Panc1 (cell line): ENCODE data around the gene CCNQ. TPM values are rescaled to one million over a fixed set of nuclear protein-coding genes. Genes with fewer than 3 reads are reported as not detected.

Experiments
- ATAC-seq: fragments of 200-7000 bp; cut with Tn5 transposase; 2 replicates; pipeline ENCODE4 v1.9.1; 2020; ENCODE audit warnings: mild to moderate bottlenecking, moderate library complexity
- BruUV-seq: library from RNA; stranded (reverse); fragments of 400-500 nt; replicated peaks from 2 replicates; lab custom pipeline; 2021; lab: Mats Ljungman, UMichigan
- CTCF ChIA-PET: fragments of 300-600 bp; sonication (Branson Sonifier 250); formaldehyde crosslinking; loops from one replicate; lab custom pipeline; 2022; ENCODE audit warnings: antibody characterized with exemption; lab: Charles Lee
- POLR2A ChIA-PET: fragments of 300-600 bp; sonication (Branson Sonifier 250); formaldehyde crosslinking; loops from one replicate; lab custom pipeline; 2022; ENCODE audit warnings: antibody characterized with exemption; lab: Charles Lee
- DNase-seq: peaks from one replicate; pipeline ENCODE4 v3.0.0-alpha.2; 2010; ENCODE audit warnings: low read depth, low spot score
- H3K27ac ChIP-seq: 2 replicates; pipeline ENCODE4 v1.5.1; 2011; ENCODE audit warnings: mild to moderate bottlenecking, low read length, inconsistent platforms
- H3K27me3 ChIP-seq: fragments of 200-500 bp; sonication (Bioruptor generic); 2 replicates; pipeline ENCODE4 v1.6.0; 2014; ENCODE audit warnings: low read length, inconsistent platforms; ENCODE audit not compliant: control insufficient read depth, insufficient read depth
- H3K36me3 ChIP-seq: fragments of 200-500 bp; sonication (Bioruptor generic); 2 replicates; pipeline ENCODE4 v1.5.1; 2014; ENCODE audit warnings: inconsistent platforms, mild to moderate bottlenecking, low read length, moderate library complexity; ENCODE audit not compliant: control insufficient read depth, insufficient read depth
- H3K4me1 ChIP-seq: 2 replicates; pipeline ENCODE4 v1.5.1; 2011; ENCODE audit warnings: inconsistent platforms, mild to moderate bottlenecking, low read length, moderate library complexity; ENCODE audit not compliant: control insufficient read depth, insufficient read depth
- H3K4me3 ChIP-seq, 2 experiments: 2 replicates each; pipeline ENCODE4 v1.5.1; 2011 to 2012; ENCODE audit warnings: low read depth in 2 of 2, low read length in 2 of 2, mild to moderate bottlenecking in 2 of 2, inconsistent platforms in 1 of 2, moderate library complexity in 1 of 2
- H3K9me3 ChIP-seq: fragments of 200-500 bp; sonication (Bioruptor generic); 2 replicates; pipeline ENCODE4 v1.5.1; 2014; ENCODE audit warnings: low read depth, mild to moderate bottlenecking, inconsistent platforms, low read length, moderate library complexity; ENCODE audit not compliant: control insufficient read depth, insufficient read depth
- CTCF ChIP-seq: fragments of 450-650 bp; IDR thresholded peaks from 2 replicates; pipeline ENCODE4 v1.5.1; 2017; ENCODE audit warnings: mild to moderate bottlenecking
- POLR2AphosphoS5 ChIP-seq: IDR thresholded peaks from 2 replicates; pipeline ENCODE4 v1.6.1; 2012; ENCODE audit warnings: mild to moderate bottlenecking, low read depth, low read length, moderate library complexity
- REST ChIP-seq, 2 experiments: IDR thresholded peaks; 2 replicates each; pipeline ENCODE4 v1.6.1; 2011 to 2012; ENCODE audit warnings: low read depth in 2 of 2, control low read depth in 1 of 2, low read length in 1 of 2, mild to moderate bottlenecking in 1 of 2, moderate library complexity in 1 of 2; ENCODE audit not compliant: insufficient read depth in 1 of 2
- SIN3A ChIP-seq: IDR thresholded peaks from 2 replicates; pipeline ENCODE4 v1.6.1; 2012; ENCODE audit warnings: low read depth, mild to moderate bottlenecking, low read length, moderate library complexity, borderline replicate concordance; ENCODE audit not compliant: insufficient read depth
- TCF7L2 ChIP-seq: IDR thresholded peaks from 2 replicates; pipeline ENCODE4 v1.6.1; 2011; ENCODE audit warnings: mild to moderate bottlenecking, low read depth, low read length, inconsistent platforms
- in situ Hi-C: cut with HindIII; loops from 2 replicates; pipeline ENCODE4 v1.10.0; 2016; ENCODE audit warnings: low sequenced_read_pairs, low pct_unique_long_range_greater_than_20kb
- intact Hi-C: fragments of 100-400 bp; cut with micrococcal nuclease; formaldehyde crosslinking; loops from one replicate; pipeline ENCODE4 v1.10.0; 2022; ENCODE audit not compliant: unreplicated experiment
- total RNA-seq: library from RNA; stranded (reverse); gene quantifications from one replicate; pipeline ENCODE4 v1.2.1, GENCODE V29; 2021; ENCODE audit not compliant: unreplicated experiment

Gene CCNQ
- total RNA-seq, 1 experiment from 2014 or later, result 42.1 TPM

GRCh38 chrX:153564047-153564606 lies 34.8 kb downstream of the CCNQ start:
- no TSS peak for BruUV-seq
- DNase-seq (no peak), ATAC-seq (no peak)
- H3K4me3 ChIP-seq, result no peak overlapping the region
- intact Hi-C loops (no loop called here), in situ Hi-C loops (no loop called here)
- TF ChIP-seq REST (IDR thresholded peaks at IDR 0.05; ENCODE audit: insufficient read depth in 1 of 2, low read depth in 2 of 2, low read length in 1 of 2) (no peak), TCF7L2 (no peak), POLR2AphosphoS5 (no peak), SIN3A (no peak), CTCF (no peak)
- H3K9me3 ChIP-seq, result no peaks in the 10 kb centered on the region
- ChIA-PET POLR2A (no interaction called here), CTCF (interaction anchor here (1.3 kb wide), 1 partner anchor 25 kb away, joined by 4 read pairs; no protein-coding TSS in a partner anchor)
- H3K27ac ChIP-seq, result no peak overlapping the region
- no peaks in the 10 kb centered on the region for H3K27me3 ChIP-seq
- no peaks in the 10 kb centered on the region for H3K36me3 ChIP-seq
- no peaks in the 10 kb centered on the region for H3K4me1 ChIP-seq

DNA sequence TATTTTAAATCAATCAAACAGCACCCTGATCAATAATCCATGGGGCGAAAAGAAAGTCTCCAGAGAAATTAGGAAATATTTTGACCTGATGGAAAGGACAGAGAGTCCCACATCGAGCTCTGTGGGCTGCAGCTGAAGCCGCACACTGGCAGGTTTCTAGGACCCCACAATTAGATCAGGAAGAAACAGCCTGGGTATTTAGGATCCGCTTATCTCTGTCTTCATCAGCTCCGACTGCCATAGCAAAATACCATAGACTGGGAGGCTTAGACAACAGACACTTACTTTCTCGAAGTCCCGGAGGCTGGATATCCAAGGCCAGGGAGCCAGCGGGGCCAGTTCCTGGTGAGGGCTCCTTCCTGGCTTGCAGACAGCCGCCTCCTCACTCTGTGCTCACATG lies 36.4 kb downstream of the CCNQ start:
- no TSS peak for BruUV-seq
- no peaks in the 10 kb centered on the region for H3K27me3 ChIP-seq
- no peaks in the 10 kb centered on the region for H3K4me1 ChIP-seq
- CTCF ChIA-PET, result no interaction called here
- POLR2A ChIA-PET, result no interaction called here
- no peak overlapping the region for H3K4me3 ChIP-seq
- TF ChIP-seq CTCF (no peak), POLR2AphosphoS5 (no peak), REST (IDR thresholded peaks at IDR 0.05; ENCODE audit: insufficient read depth in 1 of 2, low read depth in 2 of 2, low read length in 1 of 2) (no peak), TCF7L2 (no peak), SIN3A (no peak)
- intact Hi-C loops (no loop called here), in situ Hi-C loops (no loop called here)
- H3K36me3 ChIP-seq, result no peaks in the 10 kb centered on the region
- DNase-seq (no peak), ATAC-seq (no peak)
- H3K27ac ChIP-seq, result no peak overlapping the region
- no peaks in the 10 kb centered on the region for H3K9me3 ChIP-seq
